ENCODE data around the gene CHMP2A.
A peak's percentile ranks its signal among the peaks of the same experiment; 100 is the strongest.

Gene CHMP2A

DNA sequence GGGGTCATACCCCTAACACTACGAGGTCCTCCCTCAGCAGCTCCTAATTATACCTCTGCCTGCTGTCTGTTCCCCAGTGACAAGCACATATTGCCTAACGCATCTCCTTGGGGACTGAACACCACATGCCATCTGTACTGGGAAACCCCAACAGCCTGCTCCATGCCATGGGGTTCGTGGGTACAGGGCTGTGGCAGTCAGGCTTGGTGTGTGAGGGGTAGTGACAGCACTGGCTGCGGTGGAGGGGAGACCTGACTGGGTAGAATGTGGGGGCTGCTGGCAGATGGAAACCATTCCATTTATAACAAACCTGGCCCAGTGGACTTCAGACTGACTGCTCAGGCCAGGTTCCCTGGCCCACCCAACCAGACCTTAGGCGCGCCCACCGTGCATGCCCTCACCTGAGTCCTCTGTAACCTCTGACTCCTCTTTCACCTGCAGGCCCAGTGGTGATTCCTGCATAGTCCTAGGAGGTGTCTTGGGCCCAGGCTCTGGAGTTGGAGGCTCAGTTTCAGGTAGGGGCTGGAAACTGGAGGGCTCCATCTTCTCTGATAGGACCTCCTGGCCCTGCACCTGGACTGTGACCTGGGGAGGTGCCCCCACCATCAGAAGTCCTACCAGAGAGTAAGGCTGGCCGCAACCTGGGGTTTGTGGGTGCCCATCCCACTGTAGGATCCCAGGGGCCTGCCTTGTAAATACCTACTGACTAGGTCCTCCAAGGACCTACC, 15.2 kb upstream of the CHMP2A start:
- no peak for DNase-seq (ENCODE audit: low read depth)

DNA sequence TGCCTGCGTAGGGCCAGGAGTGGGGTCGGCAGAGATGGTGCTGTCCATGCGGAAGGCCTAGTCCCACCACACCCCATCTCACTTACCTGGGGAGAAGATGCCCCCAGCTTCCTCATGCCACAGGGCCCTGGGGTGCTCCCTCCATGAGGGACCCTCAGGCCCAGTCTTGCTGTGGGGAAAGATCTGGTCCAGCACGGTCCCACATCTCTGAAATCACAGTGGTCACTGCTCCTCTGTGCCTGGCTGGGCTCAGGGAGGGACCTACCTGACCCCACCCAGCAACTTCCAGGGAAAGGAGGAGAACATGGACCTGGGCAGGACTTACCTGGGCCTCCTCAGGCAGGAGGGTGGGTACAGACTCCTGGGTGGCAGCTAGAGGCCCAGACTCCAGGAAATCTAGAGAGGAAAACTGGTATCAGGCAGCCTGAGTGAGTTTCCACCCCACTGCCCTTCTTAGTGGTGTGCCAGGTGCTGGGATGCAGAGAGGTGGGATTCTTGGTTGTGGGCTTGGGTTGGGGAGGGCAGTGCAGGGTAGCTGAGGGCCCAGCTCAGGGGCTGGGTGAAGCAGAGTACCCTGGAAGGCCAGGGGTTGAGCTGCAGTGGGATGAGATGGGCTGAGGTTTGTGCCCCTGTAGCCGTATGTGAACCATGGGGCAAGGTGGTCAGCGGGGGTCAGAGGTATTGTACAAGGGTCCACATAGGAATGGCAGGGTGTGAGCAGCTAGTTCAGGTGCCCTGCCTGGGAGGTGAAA, 14.5 kb upstream of the CHMP2A start:
- no peak for DNase-seq (ENCODE audit: low read depth)

DNA sequence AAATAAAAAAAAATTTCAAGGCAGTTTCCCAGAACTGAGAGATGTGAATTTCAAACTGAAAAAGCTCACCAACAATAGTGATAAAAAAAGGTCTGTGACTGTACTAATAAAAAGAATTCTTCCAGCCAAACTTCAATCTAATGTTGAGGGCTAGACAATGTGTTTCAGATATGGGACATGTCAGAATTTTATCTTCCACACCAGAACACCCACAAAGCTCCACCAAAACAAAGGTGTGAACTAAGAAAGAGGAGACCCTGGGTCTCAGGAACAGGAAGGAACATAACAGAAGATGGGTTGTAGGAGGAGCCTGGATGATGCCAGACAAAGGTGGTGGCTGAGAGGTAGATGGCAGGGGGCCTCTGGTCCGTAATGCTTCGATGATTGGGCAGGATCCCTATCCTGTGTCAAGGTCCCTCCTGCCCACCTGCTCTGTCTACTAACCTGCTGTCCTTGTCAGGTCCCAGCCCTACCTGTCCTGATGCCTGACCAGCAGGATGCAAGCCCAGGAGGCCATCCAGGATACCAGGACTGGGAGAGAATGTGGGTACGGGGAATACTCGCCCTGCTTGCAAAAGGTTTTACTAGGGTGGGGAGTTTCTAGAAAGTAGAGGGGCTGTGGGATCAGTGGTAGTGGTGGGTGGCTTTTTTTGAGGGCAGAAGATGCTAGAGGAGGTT, 13.7 kb upstream of the CHMP2A start:
- no peak for DNase-seq (ENCODE audit: low read depth)

DNA sequence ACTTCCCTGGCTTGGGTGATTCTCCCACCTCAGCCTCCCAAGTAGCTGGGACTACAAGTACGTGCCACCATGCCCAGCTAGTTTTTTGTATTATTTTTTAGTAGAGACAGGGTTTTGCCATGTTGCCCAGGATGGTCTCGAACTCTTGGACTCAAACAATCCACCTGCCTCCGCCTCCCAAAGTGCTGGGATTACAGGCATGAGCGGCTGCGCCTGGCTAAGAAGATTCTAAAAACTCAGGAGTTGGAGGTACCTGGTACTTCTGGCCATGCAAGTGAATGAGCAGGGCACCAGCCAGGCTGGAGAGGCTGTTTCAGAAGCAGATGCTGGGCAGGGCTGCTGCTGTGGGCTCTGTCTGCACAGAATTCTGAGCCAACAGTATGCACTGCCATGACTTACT, 12.1 kb upstream of the CHMP2A start:
- DNase-seq (ENCODE audit: low read depth): no peak

DNA sequence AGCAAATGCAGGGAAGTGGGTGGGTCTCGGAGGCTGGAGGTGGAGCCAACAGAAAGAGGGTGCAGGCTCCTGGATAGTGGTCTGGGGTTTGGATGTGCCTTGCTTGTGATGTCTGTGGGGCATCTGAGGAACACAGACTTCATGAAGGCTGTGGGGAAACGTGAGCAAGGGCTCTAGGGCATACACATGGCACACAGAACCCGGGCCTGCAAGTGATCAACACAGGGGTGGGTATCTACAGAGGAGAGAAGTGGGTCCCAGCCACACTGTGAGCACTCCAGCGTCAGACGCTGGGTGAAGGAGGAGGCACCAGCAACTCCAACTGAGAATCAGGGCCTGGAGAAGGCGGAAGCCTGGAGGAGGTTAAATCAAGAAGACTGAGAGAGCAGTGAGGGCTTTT, 8.9 kb upstream of the CHMP2A start:
- DNase-seq (ENCODE audit: low read depth): no peak

DNA sequence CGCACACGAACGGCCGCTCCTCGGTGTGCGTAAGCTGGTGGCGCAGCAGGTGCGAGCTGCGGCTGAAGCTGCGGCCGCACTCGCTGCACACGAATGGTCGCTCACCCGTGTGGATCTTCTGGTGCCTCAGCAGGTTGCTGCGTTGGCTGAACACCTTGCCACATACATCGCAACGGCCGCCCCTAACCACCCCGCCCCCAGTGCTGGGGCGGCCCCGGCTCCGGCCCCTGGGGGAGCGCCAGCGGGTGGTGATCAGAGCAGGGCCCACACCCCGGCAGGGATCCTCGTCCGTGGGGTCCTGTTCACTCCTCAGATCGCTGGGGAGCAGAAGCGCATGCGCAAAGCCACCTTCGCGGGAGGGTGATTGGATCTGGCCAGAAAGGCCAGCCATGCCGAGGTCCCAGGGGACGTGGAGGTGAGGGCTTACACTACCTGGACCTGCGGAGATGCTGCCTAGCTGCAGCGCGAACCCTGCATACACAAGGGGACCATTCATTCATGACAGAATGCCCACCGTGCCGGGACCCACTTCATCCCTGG, 8.2 kb upstream of the CHMP2A start:
- no peak for DNase-seq (ENCODE audit: low read depth)

DNA sequence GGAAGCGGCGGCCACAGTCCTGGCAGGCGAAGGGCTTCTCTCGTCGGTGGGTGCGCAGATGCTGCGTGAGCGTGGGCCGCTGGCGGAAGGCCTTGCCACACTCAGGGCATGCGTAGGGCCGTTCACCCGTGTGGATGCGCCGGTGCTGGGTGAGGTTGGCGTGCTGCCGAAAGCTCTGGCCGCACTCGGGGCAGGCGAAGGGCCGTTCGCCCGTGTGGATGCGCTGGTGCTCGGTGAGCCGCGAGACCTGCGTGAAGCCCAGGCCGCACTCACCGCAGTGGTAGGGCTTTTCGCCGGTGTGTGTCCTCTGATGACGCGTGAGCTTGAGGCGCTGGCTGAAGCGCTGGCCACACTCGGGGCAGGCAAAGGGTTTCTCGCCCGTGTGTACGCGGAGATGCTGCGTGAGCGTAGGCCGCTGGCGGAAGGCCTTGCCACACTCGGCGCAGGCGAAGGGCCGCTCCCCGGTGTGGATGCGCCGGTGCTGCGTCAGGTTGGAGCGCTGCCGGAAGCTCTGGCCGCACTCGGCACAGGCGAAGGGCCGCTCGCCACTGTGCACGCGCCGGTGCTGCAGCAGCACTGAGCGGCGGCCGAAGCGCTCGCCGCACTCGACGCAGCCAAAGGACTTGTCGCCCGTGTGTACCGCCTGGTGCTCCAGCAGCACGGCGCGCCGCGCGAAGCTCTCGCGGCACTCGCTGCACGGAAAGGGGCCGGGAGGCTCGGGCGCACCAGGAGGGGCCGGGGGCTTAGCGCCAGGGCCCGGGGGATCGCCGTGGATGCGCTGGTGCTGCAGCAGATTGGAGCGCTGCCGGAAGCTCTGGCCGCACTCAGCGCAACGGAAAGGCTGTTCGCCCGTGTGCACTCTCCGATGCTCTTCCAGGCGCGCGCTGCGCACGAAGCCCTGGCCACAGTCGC, 7.5 kb upstream of the CHMP2A start:
- no peak for DNase-seq (ENCODE audit: low read depth)

DNA sequence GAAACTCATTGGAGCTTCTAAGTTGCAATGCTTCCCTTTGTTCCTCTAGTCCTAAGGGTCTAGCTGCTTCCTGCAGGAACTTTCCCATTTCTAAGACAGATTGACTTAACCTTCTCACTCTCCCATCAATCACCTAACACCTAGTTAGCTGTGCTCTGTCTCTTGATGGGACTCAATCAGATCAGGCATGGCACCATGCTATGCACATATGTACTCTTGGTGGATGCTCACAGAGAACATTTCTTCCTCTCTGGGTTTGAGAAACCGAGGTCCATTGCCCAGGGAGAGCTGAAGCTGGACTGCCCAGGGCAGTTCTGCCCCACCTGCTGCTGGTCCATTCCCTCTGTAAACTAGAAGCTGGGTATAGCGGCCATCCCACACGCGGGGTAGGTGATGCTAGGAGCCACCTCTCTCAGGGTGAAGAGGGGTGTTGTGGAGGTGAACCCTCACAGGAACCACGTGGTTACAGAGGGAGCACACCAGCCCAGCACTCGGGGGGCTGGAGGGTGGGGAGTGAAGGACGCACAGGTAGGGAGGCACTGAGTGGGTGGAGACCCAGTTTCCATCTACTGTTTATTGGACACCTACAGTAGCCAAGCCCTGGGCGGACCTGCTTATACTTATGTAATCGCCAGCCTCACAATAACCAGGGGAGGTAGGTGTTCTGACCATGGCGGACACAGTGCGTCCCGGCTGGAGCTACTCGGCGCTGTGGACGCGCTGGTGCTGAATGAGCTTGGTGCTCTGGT, 6.6 kb upstream of the CHMP2A start:
- no peak for DNase-seq (ENCODE audit: low read depth)

DNA sequence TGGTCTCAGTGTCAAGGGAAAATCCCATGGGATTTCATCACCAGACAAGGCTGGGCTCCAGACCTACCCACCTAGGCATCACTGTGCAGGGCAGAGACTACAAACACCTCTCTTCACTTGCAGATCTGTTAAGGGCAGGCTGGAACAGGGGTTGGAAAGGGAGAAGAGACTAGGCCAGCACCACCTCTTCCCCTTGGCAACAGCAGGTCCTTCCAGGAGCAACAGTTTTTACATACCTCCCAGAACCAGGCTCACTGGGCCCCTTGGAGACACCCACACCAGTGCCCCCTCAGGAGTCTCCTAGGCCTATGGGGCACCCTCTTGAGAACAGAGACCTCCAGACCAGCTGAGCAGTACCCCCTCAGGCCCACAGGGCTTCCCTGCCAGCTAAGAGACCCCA, 6.0 kb upstream of the CHMP2A start:
- DNase-seq (ENCODE audit: low read depth): no peak

DNA sequence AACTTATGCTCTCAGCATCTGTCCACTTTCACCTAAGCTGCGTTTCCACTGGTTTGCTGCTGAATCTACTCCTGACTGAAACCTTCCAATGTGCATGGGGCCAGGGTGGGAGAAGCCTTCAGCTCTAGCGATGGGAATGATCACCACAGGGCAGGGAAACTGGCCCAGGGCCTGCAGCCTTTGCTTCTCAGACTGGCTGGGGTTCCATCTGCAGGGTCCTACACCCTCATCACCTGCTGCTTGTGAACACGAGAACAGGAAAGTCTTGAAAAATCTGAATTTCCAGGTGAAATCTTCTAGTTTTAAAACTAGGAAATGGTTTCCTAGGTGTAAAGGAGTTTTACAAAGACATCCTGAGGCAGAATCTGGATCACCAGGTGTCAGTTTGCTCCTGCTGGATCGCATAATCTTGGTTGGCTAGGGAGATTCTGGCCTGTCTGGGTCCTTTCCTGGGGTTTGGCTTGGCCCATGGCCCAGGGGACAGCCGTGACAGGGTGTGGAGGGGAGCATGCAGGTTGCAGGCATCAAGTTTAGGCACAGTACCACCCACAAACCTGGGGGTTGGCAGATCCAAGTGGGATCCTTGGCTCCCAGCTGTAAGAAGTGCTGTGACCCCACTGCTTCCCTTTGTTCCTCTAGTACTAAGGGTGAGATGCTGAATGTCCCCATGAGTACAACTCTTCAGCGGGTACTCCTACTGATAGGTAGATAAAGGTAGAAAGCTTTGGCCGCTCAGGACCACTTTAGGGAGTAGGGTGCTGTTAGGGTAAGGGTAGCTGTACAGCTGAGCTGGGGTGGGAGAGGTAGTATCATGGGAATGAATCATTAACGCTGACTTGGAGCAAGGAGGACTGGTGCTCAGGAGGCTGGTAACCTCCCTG, 5.3 kb upstream of the CHMP2A start:
- DNase-seq (ENCODE audit: low read depth): no peak

DNA sequence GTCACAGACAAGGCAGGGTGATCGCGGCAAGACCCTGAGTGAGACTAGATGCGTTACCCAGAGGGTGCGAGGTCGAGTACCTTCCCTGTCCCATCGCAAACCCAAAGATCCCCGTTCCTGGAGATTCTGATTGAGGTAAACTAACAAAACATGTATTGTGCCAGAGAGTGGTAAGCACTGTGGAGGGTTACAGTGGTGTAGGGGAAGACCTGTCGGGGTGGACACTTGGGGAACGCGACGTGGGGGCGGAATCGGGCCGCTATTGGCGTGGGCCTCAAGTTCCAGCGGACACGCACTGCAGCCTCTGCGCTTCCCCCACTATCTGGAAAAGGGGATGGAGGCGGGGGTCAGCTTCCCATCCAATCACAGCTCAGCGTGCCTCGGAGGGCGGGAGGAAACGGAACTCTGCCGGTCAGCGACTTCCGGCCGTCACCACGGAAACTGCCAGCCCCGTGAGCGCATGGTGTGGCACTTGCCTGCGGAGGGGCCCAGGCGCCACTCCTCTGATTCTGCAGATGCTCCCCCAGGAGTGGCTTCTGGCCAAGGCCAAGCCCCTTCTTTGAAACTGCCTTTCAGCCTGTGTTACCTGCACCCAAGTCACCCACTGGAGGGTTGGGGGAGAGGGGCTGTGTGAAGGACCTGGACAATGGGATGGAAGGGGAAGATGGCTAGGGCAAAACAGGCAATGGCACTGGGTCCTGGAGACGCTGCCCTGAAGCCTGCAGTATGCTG, 4.5 kb upstream of the CHMP2A start:
- peak; percentile 49 for DNase-seq (ENCODE audit: low read depth)

DNA sequence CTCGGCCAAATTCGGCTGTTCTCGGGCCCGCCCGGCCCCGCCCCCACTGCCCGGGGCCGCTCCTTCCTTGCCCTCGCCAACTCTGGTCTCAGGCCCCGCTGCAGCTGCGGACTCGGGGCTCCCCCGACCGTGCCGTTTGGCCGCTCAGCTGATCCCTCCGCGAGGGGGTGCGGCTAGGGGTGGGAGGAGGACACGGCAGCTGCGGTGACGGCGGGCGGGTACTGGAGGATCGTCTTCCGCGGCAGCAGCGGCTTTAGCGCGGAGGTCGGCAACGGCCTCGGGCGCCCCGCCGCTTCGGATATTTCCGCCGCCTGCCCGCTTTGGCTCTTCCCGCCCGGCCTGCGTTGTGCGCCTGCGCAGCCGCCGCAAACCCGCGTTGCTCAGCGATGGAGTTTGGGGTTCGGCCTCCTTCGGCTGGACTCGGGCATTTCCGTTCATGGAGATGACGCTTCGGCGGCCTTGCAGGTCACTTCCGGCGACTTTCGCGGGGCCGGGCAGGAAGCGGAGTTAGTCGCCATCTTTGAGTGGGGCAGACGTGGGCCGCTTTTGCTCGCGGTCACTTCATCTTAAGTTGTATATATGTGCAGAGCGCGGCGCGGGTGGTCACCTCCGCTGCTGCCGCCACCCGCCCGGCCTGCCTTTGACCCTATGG, 3.8 kb upstream of the CHMP2A start:
- DNase-seq (ENCODE audit: low read depth): peak; percentile 99

DNA sequence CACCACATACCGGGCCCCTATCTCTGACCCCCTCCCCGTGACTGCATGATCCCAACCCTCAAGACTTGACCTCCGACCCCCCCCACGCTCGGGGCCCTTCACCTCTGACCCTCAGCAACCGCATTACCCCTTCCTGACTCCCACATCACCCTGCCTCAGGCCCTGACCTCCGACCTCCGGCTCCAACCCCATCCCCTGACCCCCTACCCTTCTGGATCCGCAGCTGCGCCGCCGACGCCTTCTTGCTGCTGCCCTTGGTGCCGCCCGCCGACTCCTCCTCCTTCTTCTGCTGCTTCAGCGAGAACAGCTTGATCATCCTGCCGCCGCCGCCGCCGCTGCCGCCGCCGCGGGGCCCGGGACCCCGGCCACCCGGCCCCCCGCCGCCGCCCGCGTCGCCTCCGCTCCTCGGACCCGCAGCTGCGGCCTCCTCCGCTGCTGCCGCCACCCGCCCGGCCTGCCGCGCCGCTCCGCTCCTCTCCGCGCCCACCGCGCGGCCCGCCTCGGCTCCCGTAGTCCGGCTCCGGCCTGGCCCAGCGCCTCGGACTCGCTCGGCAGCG, 3.2 kb upstream of the CHMP2A start, which contains the start of gene UBE2M:
Gene UBE2M, minus strand, starts transcription at position 546 of the 557 bp plus-strand sequence. Its CDS starts 230 bp downstream, at position 316.
- DNase-seq (ENCODE audit: low read depth): peak; percentile 51

DNA sequence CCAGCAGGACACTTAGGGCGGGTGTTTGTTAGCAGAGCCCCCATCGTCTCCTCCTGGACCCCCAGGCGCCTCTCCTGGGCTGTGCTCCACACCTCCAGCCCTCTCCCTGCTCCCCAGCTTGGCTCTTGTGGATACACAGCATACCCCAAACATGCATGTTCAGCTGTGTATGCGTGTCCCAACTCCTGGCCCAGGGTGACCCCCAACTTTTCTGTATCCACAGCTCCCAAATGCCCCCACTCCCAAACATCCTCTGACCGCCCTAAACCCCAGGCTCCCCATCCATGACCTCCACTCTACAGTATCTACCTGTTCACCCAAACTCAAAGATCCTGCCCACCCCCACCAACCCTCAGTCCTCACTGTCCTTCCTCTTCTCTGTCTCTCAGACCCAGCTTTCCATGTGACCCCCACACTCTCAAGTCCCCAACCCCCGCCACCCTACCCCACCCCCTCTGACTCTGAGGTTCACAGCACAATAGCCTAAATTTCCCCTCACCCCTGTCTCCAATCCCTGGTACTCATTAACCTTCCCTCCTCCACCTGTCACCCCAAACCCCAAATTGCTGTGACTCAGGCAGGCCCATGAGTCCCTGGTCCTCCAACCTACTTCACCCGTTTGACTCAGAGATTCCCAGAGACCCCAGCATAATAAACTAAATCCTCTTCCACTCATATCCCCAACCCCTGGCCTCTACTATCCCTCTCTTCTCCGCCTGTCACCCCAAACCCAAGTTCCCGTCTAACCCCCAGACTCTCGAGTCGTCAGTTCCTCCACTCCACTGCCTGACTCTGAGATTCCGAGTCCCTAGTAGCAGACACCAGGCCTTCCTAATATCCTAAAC, 2.5 kb upstream of the CHMP2A start:
- no peak for DNase-seq (ENCODE audit: low read depth)

DNA sequence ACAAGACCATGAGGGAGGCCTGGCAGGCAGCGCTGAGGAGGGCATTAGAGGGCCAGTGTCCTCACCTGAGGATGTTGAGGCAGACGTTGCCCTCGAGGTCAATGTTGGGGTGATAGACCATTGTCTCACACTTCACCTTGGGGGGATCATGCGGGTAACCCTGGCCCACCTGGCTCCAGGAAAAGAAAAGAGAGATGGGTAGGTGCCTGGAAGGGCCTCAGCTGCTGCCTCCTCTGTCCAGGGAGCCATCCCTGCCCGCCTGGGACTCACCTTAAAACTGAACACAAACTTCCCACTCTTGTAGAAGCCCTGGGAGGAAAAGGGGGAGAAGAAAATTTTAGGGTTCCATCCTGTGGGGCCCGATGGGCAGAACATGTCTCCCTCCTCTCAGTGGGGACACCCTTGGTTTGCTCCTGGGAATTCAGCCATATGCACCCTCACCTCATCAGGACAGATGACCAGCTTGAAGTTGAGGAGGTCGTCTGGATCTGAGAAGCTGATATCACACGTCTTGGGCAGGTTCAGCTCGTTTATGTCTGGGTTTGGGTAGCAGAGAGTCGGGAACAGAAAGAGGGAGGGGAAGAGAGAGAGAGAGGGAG, 1.8 kb upstream of the CHMP2A start:
- DNase-seq (ENCODE audit: low read depth): no peak

DNA sequence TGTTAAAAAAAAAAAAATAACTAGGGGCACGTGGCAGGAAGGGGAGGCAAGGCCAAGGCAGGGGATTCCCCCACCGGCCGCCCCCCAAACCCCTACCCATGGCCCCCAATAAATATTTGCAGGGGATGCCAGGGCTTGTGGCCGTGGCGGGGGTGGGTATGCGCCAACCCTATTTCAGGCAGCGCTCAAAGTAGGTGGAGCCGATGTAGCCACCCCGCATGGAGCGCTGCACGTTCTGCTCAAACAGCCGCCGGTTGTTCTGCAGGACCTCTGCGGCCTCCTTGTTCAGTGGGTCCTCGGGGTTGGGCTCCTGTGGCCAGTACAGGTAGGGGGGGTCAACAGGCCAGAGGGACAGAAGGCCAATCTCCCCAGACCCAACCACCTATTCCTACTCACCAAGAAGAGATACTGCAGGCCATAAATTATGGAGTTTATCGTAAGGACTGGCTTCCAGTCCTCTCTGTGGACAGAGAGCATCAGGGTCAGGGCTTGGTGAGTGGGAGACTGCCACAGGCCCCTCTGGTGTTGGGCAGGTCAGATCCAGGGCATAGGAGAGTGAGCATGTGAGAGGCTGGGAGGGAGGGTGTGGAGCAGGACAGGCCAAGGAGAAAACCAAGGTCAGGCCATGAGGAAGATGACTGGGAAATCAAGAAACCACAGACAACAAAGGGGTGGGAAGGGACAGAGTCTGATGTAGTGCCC, 1.2 kb upstream of the CHMP2A start:
- DNase-seq (ENCODE audit: low read depth): no peak
